DMS 273 treated with DMSO at 0.1 percent for 48 hours (cell line): ENCODE data around the gene FGR.
"Not testable (repeated sequence)": the region's sequence is repeated elsewhere in the genome, so short reads cannot be mapped to it uniquely, and the experiment has no call there.

ENCODE experiments used
- DNase-seq: peaks from one replicate; lab custom pipeline; 2025; lab: John Stamatoyannopoulos, UW

FGR gene

DNA sequence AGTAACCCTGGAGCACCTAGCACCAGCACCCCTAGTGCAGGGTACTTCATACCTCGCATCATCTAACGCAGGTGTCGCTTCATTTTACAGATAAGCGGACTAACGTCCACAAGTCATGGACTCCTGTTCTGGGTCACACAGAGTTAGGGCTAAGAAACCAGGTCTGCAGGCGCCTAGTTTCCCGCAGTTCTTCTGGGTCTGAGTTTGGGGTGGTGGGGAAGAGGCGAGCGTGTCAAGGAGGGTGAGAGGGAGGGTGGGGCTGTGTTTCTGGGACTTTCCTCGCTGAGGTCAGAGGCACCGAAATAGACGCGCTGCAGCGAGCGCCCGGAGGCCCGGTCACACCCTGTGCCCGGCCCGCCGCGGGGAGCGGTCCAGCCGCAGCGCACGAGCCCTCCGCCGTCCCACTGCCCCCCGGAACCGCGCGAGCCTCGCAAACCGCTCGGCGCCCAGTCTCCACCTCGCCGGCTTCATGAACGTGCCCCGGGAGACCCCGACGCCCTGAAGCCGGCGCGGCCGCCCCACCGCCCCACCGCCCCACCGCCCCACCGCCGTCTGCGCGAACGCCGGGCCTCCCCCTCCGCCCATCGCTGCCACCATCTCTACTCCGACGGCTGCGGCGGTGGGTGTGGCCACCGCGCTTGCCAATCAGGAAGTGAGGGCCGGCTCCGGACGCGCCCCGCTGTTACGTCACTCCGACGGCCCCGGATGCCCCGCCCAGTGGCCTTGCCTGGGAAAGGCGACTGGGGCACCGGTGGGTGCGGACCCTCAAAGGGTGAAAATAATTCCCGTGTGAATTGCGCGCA, 24.7 kb upstream of the FGR start:
- peak; percentile 34 for DNase-seq

DNA sequence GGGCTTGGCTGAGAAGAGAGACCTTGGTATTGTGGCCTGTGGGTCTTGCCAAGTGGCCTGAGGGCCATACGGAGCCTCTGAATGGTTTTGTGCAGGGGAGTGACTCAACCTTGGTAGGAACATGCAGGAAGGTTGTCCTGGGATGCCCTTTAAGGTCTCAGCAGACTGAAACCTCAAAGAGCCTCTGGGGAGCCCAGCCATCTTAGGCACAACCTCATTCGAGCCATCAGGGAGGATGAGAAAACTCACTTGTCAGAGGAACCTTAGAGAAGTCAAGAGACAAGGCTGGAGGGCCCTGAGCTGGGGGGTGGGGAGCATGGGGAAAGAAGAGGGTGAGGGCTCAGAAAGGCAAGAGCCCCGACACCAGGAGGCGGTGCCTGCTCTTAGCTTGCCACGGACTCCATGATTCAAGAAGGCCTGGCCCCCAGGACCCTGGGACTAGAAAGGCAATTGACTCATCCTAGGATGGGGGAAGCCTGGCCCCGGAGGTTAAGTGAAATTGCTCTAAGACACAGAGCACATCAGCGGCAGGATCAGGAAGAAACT, 24.0 kb upstream of the FGR start:
- DNase-seq, result no peak

DNA sequence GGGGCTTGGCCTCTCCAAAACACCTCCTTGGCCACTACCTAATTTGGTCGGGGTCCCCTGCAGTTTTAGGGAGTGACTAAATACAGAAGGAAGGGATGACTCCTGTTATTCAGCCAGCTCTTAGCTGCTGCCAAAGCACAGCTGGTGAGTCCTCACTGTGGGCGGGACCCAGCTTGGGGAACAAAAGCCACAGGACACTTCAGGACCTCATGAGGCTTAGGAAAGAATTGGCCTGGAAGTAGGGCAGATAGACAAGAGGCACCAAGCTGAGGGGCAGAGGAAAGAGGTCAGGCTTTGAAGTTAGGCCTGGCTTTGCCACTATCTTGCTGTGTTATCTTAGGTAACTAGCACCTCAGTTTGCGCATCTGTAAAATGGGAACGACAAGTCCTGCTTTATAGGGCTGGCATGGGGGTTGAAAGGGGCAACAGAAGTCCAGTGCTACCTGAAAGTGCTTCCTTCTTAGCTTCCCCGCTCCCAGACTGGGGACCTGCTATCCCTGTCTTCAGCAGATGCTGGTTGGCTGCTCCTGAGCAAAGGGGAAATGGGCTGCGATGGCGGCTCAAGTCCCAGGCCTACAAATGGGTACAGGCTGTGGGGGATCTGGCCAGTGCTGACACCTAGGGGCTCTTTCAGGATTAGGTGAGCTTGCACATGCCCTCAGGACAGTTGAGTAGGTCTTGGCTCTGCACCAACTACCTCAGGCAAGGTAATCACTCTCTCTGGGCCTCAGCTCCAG, 21.3 kb upstream of the FGR start:
- no peak for DNase-seq

DNA sequence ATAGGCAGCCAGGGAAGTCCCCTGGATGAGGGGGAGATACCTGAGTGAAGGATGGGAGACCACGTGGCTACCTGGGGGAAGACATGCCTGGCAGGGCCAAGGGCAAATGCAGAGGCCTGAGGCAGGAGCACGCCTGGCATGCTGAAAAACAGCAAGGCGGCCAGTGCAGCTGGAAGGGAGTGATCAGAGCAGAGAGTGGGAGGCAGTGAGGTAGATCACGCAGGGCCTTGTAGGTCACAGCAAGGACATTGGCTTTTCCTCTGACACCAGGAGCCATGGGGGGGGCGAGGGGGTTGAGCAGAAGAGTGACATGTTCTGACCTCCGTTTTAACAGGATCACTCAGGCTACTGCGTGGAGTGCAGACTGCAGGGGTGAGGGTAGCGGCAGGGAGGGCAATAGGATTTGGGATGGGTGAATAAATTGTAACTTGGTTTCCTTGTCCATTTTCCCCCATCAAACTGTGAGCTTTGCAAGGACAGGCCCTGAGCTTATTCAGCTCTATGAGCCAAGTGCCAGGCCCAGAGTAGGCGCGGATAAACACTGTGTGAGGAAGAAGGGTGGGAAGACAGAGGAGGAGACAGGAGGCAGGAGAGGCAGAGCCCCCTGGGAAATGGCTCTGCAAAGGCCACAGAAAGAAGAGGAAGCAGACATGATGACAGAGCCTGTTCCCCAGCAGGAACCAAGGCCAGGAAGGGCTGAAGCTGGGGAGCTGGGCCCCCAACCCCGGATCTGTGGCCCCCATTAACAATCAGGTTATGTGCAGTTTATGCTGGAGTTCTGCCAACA, 20.4 kb upstream of the FGR start:
- DNase-seq, result no peak

DNA sequence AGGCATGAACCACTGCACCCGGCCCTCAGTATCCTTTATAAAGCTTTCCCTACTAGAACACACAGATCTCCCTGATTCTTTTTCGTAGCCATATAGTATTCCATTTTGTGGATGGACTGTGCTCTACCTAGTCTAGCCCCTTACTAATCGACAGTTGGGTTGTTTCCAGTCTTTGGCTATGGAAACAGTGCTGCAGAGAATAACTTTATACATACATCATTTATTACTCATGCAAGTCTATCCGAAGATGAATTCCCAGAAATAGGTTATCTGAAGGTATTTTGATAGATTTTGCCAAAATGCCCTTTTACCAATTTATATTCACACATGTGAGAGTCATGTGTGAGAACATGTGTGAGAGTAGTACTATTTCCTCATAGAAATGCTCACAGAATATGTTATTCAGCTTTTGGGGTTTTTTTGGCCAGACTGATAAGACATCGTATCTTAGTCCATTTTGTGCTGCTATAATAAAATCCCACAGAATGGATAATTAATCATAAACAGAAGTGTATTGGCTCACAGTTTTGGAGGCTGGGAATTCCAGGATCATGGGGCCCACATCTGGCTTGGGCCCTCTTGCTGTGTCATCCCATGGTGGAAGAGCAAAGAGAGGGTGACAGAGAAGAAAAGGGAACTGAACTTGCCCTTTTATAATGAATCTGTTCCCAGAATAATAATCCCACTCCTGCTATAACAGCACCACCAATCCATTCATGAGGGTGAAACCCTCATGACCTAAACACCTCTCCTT, 17.3 kb upstream of the FGR start:
- no peak for DNase-seq

DNA sequence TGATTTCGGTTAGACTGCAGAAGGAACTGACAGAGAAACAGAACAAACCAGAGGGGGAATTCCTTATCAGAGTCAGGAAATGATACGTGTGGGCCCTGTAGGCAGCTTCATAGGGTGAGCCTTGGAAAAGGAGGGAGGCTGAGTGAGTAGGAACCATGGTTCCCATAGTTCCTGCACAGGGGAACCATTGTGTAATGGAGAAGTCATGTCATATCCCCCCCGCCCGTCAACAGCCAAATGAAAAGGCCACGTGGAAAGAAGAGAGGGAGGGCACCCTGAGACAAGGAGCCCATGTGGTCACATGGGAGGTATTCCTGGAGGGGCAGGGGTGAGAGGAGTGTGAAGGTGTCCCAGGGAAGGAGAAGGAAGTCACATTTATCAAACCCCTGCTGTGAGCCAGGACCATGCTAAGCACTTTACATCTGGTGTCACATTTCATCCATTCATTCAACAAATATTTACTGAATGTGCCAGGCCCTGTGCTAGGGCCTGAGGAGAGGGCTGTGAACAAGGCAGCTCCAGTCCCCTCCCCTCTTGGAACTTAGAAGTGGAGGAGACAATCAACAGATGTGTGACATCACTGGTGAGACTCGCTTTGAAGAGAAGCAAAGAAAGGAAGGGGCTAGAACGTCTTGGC, 15.7 kb upstream of the FGR start:
- DNase-seq, result no peak

DNA sequence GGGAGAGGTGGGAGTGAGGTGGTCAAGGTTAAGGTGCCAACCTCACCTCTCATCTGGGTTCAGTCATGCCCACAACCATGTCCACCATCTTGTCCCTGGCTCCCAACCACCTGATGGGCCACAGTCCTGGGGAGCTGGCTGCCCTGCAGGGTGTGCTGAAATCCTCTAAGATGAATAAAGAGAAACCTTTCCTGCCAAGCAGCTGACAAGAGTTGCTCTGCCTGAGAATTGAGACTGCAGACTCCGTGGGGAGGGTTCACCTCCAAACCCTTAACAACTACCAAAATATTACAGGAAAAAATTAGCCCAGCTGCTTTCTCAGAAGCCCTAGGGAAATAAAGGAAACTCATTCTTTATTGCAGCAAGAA, 15.2 kb upstream of the FGR start:
- DNase-seq, result no peak

DNA sequence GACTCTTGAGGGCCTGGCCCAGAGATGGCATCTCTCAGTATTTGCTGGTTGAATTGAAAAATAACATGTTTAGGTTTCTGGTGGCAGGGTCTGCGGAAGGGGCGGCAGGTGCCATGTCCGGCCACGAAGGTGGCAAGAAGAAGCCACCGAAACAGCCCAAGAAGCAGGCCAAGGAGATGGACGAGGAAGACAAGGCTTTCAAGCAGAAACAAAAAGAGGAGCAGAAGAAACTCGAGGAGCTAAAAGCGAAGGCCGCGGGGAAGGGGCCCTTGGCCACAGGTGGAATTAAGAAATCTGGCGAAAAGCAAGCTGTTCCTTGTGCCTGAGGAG, 14.3 kb upstream of the FGR start:
- DNase-seq, result no peak

DNA sequence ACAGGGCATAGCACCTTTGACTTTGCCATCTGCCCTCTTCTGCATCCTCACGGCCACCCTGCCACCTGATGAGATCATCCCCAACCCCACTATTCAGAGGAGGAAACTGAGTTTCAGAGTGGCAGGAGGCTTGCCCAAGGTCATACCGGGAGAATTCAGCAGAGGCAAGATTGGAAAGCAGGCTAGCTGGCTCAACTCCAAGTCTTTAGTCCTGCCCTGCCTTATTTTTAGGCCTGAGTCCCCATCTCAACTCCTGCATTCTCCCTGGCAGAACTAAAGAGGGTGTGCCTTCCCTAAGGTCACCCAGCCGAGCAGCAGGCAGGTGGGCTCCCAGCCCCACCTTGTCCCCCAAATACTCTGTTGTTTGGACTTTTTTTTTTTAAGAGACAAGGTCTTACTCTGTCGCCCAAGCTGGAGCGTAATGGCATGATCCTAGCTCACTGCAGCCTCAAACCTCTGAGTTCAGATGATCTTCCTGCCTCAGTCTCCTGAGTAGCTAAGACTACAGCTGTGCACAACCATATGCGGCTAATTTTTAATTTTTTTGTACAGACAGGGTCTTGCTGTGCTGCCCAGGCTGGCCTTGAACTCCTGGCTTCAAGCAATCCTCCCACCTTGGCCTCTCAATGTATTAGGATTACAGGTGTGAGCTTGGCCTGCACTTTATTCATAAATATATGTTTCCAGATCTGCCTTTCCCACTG, 13.8 kb upstream of the FGR start:
- no peak for DNase-seq

DNA sequence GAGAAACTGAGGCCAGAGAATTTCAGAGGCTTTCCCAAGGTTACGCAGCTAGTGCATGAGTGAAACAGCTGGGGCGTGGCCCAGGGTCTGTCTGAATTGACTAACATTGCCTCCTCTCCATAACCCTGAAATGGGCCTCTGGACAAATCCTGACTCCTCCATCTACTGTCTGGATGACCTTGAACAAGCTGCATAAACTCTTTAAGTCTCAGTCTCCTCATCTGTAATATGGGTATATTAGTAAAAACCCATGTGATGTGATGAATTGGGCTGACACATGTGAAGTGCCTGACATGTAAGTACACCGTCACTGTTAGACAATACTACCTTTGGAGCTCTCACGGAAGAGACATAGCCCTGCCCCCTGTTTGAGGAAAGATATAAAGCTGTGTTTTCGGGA, 12.3 kb upstream of the FGR start:
- no peak for DNase-seq

DNA sequence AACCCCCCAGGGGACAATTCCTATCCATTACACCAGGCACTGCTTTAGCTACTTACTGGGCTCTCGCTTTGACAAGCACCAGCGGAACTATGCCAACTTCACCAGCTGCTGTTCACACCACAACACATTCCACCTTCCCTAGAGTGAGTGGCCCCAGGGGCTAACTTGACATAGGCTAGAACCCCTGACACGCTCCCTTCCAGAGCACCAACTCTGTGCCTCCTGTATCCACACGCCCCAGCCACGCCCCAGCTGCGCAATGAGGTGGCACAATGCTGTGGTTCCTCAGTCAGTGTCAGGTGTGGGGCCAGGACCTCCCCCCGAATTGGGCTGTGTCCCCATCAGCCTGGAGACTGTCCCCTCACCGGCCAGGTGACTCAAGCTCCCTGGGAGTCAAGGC, 11.7 kb upstream of the FGR start:
- DNase-seq, result no peak

DNA sequence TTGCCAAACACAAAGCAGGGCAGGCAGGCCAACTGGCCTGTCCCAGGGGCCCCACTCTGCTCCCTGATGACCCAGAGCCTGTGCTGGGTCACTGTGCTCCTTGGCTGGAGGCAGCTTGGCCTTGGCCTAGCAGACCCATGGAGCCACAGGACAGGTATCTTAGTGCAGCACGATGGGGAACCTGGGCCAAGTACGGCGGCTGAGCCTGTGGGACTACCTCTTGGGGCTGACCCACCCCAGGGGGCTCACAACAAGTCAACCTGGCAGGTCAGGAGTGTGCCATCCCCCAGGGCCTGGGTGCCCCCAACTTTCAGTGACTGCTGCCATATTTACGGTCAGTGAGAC, 10.1 kb upstream of the FGR start:
- no peak for DNase-seq

DNA sequence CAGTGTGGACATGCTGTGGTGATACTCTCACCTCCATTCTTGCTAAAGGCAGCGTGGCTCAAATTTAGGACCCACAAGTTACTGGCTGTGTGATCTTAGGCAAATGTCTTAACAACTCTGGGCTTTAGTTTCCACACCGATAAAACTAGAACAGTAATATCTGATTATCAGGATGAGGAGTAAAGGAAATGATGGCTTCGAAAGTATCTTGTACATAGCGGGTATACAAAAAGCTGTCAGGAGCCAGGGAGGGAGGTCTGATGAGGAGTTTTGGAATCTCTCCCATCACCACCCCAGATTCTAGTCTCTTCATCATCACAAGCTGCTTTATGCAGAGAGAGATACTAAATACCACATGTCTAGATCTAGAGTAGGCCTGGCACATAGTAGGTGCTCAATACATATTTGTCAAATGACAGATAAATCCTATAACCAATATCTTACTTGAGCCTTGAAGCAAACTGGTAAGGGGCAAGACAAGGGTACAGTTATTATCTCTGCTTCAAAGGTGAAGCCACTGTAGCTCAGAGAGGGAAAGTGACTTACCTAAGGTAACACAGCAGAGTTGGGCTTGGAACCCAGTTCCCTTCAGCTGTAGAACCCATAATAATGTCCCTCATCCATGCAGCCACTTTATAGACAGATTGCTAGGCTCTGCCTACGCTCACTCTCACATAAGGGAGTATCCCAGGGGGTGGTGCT, 9.5 kb upstream of the FGR start:
- DNase-seq, result no peak

DNA sequence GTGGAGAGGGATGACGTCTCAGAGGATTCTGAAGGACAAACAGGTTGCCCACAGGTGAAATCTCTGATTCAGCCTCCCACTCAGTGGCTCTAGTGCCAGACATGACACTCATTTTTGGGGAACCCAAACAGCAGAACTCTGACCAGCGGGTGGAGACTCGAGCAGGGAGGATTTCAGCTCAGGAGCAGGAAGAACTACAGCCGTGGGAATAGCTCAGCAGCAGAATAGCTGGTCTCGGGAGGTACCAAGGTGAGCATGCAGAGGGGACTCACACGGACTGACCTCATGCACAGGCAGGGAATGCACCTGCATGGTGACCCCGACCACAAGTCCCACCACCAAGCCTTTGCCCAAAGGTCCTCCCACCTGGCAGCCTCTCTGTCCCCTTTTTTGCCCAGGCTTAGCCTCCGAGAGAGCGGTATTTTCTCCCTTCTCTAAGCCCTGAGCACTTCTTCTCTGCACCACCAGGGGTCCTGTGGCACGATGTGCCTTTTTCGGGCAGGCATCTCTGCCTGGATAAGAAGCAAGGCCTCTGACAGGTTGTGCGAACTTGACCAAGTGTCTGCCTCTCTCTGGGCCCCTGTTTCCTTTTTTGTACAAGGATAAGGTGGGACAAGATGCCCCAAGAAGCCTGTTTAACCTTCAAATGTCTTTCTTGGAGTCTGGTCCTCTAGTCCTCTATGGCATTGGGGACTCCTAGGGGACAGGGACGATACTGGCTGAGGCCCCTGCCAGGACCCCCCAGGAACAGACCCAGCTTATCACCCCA, 8.8 kb upstream of the FGR start:
- DNase-seq, result no peak

DNA sequence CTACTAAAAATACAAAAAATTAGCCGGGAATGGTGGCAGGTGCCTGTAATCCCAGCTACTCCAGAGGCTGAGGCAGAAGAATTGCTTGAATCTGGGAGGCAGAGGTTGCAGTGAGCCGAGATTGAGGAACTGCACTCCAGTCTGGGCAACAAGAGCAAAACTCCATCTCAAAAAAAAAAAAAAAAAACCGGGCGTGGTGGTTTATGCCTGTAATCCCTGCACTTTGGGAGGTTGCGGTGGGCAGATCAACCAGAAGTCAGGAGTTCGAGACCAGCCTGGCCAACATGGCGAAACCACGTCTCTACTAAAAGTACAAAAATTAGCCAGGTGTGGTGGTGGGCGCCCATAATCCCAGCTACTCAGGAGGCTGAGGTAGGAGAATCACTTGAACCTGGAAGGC, 5.5 kb upstream of the FGR start:
- not testable (repeated sequence) for DNase-seq

DNA sequence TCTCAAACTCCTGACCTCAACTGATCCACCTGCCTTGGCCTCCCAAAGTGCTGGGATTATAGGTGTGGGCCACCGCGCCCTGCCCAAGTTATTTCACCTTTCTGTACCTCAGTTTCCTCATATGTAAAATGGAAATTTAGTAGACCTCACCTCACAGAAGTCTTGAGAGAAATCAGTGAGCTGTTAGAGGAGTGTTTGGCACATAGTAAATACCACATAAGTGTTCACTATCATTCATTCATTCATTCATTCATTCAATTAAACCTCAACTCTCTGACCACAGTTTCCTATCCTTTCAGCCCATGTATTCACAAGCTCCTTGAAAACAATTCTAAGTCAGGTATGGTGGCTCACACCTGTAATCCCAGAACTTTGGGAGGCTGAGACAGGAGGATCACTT, 3.8 kb upstream of the FGR start:
- no peak for DNase-seq

DNA sequence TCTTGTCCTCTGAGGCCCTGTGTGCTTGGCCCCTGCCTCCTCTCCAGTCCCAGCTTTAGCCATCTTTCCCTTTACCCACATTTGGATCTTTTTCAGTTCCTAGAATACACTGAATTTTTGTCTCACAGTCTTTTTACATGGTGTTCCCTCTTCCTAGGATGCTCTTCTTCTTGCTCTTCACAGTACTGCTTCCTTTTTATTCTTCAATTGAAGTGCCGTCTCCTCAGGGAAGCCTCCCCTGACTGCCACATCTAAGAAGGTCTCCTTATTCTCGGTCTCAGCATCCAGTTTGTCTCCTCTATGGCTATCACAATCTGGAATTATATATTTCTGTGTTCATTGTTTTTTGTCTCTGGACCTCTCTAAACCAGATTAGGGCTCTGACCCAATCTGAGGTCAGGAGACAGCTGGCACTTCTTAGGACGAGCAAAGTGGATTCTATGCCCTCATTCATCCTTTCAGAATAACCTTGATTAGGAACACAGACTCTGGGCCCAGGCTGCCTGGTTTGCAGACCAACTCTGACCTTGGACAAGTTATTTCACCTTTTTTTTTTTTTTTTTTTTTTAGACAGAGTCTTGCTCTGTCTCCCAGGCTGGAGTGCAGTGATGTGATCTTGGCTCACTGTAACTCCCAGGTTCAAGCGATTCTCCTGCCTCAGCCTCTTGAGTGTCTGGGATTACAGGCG, 3.2 kb upstream of the FGR start:
- DNase-seq, result no peak

DNA sequence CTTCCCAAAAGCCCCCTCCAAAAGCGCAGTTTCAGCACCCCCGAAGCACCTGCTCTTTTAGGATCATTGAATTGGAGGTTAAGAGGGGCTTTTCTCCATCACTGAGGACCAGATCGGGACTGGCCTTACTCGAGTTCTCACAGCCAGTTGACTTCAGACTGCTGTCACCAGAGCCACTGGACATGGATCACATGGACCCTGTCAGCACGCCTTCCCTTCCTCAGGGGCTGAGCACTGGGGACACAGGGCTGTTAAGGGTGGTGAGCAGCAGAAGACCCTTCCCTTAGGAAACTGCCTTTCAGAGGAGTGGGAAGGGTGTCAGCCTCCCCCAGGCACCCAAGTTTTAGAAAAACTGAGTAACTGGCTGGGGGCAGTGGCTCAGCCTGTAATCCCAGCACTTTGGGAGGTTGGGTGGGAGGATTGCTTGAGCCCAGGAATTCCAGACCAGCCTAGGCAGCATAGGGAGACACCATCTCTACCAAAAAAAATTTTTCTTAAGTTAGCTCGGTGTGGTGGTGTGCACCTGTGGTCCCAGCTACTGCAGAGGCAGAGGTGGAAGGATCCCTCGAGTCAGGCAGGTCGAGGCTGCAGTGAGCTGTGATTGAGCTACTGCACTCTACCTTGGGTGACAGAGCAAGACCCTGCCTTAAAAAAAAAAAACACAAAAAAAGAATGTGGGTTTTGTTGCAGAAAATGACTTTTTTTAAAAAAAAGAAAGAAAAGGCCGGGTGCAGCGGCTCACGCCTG, 584 bp upstream of the FGR start:
- no peak for DNase-seq
